ENCODE results near the gene MARK1. TPM values are rescaled to one million over a fixed set of nuclear protein-coding genes. Genes with fewer than 3 reads are reported as not detected.

MARK1 gene
- total and polyA plus RNA-seq, 2 donors (not counting 1 experiment from before 2014, with no cell fraction given) = 0.52 to 3.8 TPM

- peaks cover 4% of the 10 kb centered on the region for H3K27me3 Mint-ChIP-seq
- ATAC-seq (ENCODE audit: low read depth) (no peak), DNase-seq (no peak)
- H3K9me3 ChIP-seq (ENCODE audit: control extremely low read depth in 1 of 3, control insufficient read depth in 2 of 3, insufficient read depth in 1 of 3, low read length in 2 of 3) = no peaks in the 10 kb centered on the region
- no peak overlapping the region for H3K27ac Mint-ChIP-seq
- H3K4me3 ChIP-seq (ENCODE audit: control extremely low read depth in 1 of 5, extremely low read depth in 1 of 5, insufficient read depth in 1 of 5, low read depth in 2 of 5, low read length in 4 of 5) = no peak overlapping the region
- H3K4me1 Mint-ChIP-seq = no peaks in the 10 kb centered on the region
- TF ChIP-seq CTCF (IDR thresholded peaks at IDR 0.05) (no peak), EZH2 (IDR thresholded peaks at IDR 0.05; ENCODE audit: borderline replicate concordance, insufficient read depth, low read depth, low read length, poor library complexity, severe bottlenecking) (no peak)
- no peak overlapping the region for H3K27ac ChIP-seq (ENCODE audit: low read length in 2 of 2)
- H3K9me3 Mint-ChIP-seq (ENCODE audit: insufficient read depth) = no peaks in the 10 kb centered on the region
- intact Hi-C loops (cut with micrococcal nuclease) = no loop called here
- CTCF ChIA-PET = interaction anchor here (1.0 kb wide), 1 partner anchor 9 kb away, joined by 3 read pairs; no protein-coding TSS in a partner anchor
- WGBS (ENCODE audit: insufficient coverage) = 86% methylated on average over 2 of the region's 4 CpGs
- H3K4me2 ChIP-seq (replicated peaks; ENCODE audit: low read depth, low read length, poor library complexity, severe bottlenecking) = no peak overlapping the region
- no peaks in the 10 kb centered on the region for H3K79me2 ChIP-seq (ENCODE audit: control insufficient read depth, insufficient read depth, low read length)
- H3K36me3 ChIP-seq (replicated peaks in 1 of 2; ENCODE audit: control extremely low read depth in 1 of 2, control insufficient read depth in 1 of 2, extremely low read depth in 1 of 2, insufficient read depth in 2 of 2, low read length in 1 of 2) = no peaks in the 10 kb centered on the region
- H4K20me1 ChIP-seq (ENCODE audit: control insufficient read depth, insufficient read depth, low read length, poor library complexity, severe bottlenecking) = no peaks in the 10 kb centered on the region
- H3K27me3 ChIP-seq (replicated peaks in 1 of 4; ENCODE audit: control extremely low read depth in 1 of 4, control insufficient read depth in 3 of 4, insufficient read depth in 4 of 4, low read length in 3 of 4) = no peaks in the 10 kb centered on the region
- no peaks in the 10 kb centered on the region for H3K4me1 ChIP-seq (ENCODE audit: control insufficient read depth in 2 of 2, insufficient read depth in 2 of 2, low read length in 2 of 2)
- no peak overlapping the region for H2AFZ ChIP-seq (ENCODE audit: insufficient read depth, low read depth, low read length, poor library complexity, severe bottlenecking)
- no peak overlapping the region for H3K9ac ChIP-seq (ENCODE audit: low read length)
- no peak overlapping the region for H3K4me3 Mint-ChIP-seq
- POLR2A ChIA-PET = no interaction called here
Measured at GRCh38 chr1:220631238-220631815, 103.4 kb downstream of the MARK1 start.

- H3K4me3 Mint-ChIP-seq = no peak overlapping the region
Measured at GRCh38 chr1:220637759-220638158, 109.8 kb downstream of the MARK1 start.

More at GRCh38 chr1:220637759-220638158, 109.8 kb downstream of the MARK1 start:
- no CpG with 5 or more reads among the region's 1 CpG for WGBS (ENCODE audit: insufficient coverage)
- ChIA-PET CTCF (no interaction called here), POLR2A (no interaction called here)
- Histone ChIP-seq H3K9ac (ENCODE audit: low read length) (no peak overlapping the region), H3K9me3 (ENCODE audit: control extremely low read depth in 1 of 3, control insufficient read depth in 2 of 3, insufficient read depth in 1 of 3, low read length in 2 of 3) (peaks cover 0 to 5% (median 0%) of the 10 kb centered on the region in 3 donors), H3K36me3 (replicated peaks in 1 of 2; ENCODE audit: control extremely low read depth in 1 of 2, control insufficient read depth in 1 of 2, extremely low read depth in 1 of 2, insufficient read depth in 2 of 2, low read length in 1 of 2) (no peaks in the 10 kb centered on the region), H3K27me3 (replicated peaks in 1 of 4; ENCODE audit: control extremely low read depth in 1 of 4, control insufficient read depth in 3 of 4, insufficient read depth in 4 of 4, low read length in 3 of 4) (no peaks in the 10 kb centered on the region), H3K4me2 (replicated peaks; ENCODE audit: low read depth, low read length, poor library complexity, severe bottlenecking) (no peak overlapping the region), H4K20me1 (ENCODE audit: control insufficient read depth, insufficient read depth, low read length, poor library complexity, severe bottlenecking) (no peaks in the 10 kb centered on the region), H3K4me3 (ENCODE audit: control extremely low read depth in 1 of 5, extremely low read depth in 1 of 5, insufficient read depth in 1 of 5, low read depth in 2 of 5, low read length in 4 of 5) (no peak overlapping the region), H3K27ac (ENCODE audit: low read length in 2 of 2) (no peak overlapping the region), H3K79me2 (ENCODE audit: control insufficient read depth, insufficient read depth, low read length) (no peaks in the 10 kb centered on the region), H2AFZ (ENCODE audit: insufficient read depth, low read depth, low read length, poor library complexity, severe bottlenecking) (no peak overlapping the region), H3K4me1 (ENCODE audit: control insufficient read depth in 2 of 2, insufficient read depth in 2 of 2, low read length in 2 of 2) (no peaks in the 10 kb centered on the region)
- H3K27me3 Mint-ChIP-seq = no peaks in the 10 kb centered on the region
- DNase-seq = no peak
- no peaks in the 10 kb centered on the region for H3K4me1 Mint-ChIP-seq
- intact Hi-C loops (cut with micrococcal nuclease) = no loop called here
- no peaks in the 10 kb centered on the region for H3K9me3 Mint-ChIP-seq (ENCODE audit: insufficient read depth)
- no peak overlapping the region for H3K27ac Mint-ChIP-seq
- no peak for ATAC-seq (ENCODE audit: low read depth)
- no peak for TF ChIP-seq EZH2 (IDR thresholded peaks at IDR 0.05; ENCODE audit: borderline replicate concordance, insufficient read depth, low read depth, low read length, poor library complexity, severe bottlenecking)
- no peak for TF ChIP-seq CTCF (IDR thresholded peaks at IDR 0.05)

Measured in B cell (primary cell).